Activated T-cell treated with anti-CD3 and anti-CD28 coated beads, Interleukin-2, amount 50 U/mL, for 24 hours (primary cell): ENCODE measurements around the gene CFAP97D2.
"Not testable (repeated sequence)": the region's sequence is repeated elsewhere in the genome, so short reads cannot be mapped to it uniquely, and the experiment has no call there.

Experiments
- DNase-seq: peaks from one replicate; pipeline ENCODE4 v3.0.0-alpha.2; 2020
- H3K27ac Mint-ChIP-seq: 2 replicates; pipeline ENCODE4 v1.8.0; 2020; ENCODE audit warnings: mild to moderate bottlenecking, mixed read lengths
- H3K27me3 Mint-ChIP-seq: 2 replicates; pipeline ENCODE4 v1.8.0; 2020; ENCODE audit warnings: mixed read lengths
- H3K36me3 Mint-ChIP-seq: 2 replicates; pipeline ENCODE4 v1.8.0; 2020; ENCODE audit warnings: low read depth, mixed read lengths
- H3K4me1 Mint-ChIP-seq: 2 replicates; pipeline ENCODE4 v1.8.0; 2020; ENCODE audit warnings: low read depth, mixed read lengths
- H3K4me3 Mint-ChIP-seq: 2 replicates; pipeline ENCODE4 v1.8.0; 2020; ENCODE audit warnings: mild to moderate bottlenecking, moderate library complexity, mixed read lengths
- H3K9me3 Mint-ChIP-seq: 2 replicates; pipeline ENCODE4 v1.8.0; 2020; ENCODE audit warnings: mixed read lengths

The CFAP97D2 gene

GRCh38 chr13:114264313-114264712 lies 85.3 kb downstream of the CFAP97D2 start:
- H3K27ac Mint-ChIP-seq, H3K9me3 Mint-ChIP-seq, H3K27me3 Mint-ChIP-seq, DNase-seq, H3K4me3 Mint-ChIP-seq: not testable (repeated sequence)
- peaks cover 63% of the 10 kb centered on the region for H3K4me1 Mint-ChIP-seq
- peaks cover 98% of the 10 kb centered on the region for H3K36me3 Mint-ChIP-seq

- no peaks in the 10 kb centered on the region for H3K9me3 Mint-ChIP-seq
- H3K27ac Mint-ChIP-seq, result peak overlapping the region; percentile 29
- no peak for DNase-seq
- no peaks in the 10 kb centered on the region for H3K27me3 Mint-ChIP-seq
- H3K4me1 Mint-ChIP-seq, result peaks cover 61% of the 10 kb centered on the region
- H3K4me3 Mint-ChIP-seq, result no peak overlapping the region
- peaks cover 95% of the 10 kb centered on the region for H3K36me3 Mint-ChIP-seq
These were observed 86.0 kb downstream of the CFAP97D2 start for GRCh38 chr13:114264886-114265611.

GRCh38 chr13:114266241-114266640 lies 87.2 kb downstream of the CFAP97D2 start:
- no peak for DNase-seq
- H3K9me3 Mint-ChIP-seq, result no peaks in the 10 kb centered on the region
- H3K27ac Mint-ChIP-seq, result no peak overlapping the region
- no peaks in the 10 kb centered on the region for H3K27me3 Mint-ChIP-seq
- peaks cover 52% of the 10 kb centered on the region for H3K4me1 Mint-ChIP-seq
- no peak overlapping the region for H3K4me3 Mint-ChIP-seq
- peaks cover 94% of the 10 kb centered on the region for H3K36me3 Mint-ChIP-seq

- Mint-ChIP-seq H3K27ac (peak overlapping the region; percentile 90), H3K4me3 (peak overlapping the region; percentile 12), H3K9me3 (no peaks in the 10 kb centered on the region), H3K4me1 (peaks cover 31% of the 10 kb centered on the region), H3K36me3 (peaks cover 90% of the 10 kb centered on the region), H3K27me3 (no peaks in the 10 kb centered on the region)
- no peak for DNase-seq
These were observed 89.6 kb downstream of the CFAP97D2 start for GRCh38 chr13:114268344-114269280.

GRCh38 chr13:114269281-114269770 lies 90.3 kb downstream of the CFAP97D2 start:
- H3K4me3 Mint-ChIP-seq, result no peak overlapping the region
- H3K36me3 Mint-ChIP-seq, result peaks cover 88% of the 10 kb centered on the region
- H3K27me3 Mint-ChIP-seq, result no peaks in the 10 kb centered on the region
- DNase-seq, result no peak
- peak overlapping the region; percentile 90 for H3K27ac Mint-ChIP-seq
- H3K4me1 Mint-ChIP-seq, result peaks cover 29% of the 10 kb centered on the region
- no peaks in the 10 kb centered on the region for H3K9me3 Mint-ChIP-seq
